ENCODE data around the gene SIX3.

SIX3 gene

DNA sequence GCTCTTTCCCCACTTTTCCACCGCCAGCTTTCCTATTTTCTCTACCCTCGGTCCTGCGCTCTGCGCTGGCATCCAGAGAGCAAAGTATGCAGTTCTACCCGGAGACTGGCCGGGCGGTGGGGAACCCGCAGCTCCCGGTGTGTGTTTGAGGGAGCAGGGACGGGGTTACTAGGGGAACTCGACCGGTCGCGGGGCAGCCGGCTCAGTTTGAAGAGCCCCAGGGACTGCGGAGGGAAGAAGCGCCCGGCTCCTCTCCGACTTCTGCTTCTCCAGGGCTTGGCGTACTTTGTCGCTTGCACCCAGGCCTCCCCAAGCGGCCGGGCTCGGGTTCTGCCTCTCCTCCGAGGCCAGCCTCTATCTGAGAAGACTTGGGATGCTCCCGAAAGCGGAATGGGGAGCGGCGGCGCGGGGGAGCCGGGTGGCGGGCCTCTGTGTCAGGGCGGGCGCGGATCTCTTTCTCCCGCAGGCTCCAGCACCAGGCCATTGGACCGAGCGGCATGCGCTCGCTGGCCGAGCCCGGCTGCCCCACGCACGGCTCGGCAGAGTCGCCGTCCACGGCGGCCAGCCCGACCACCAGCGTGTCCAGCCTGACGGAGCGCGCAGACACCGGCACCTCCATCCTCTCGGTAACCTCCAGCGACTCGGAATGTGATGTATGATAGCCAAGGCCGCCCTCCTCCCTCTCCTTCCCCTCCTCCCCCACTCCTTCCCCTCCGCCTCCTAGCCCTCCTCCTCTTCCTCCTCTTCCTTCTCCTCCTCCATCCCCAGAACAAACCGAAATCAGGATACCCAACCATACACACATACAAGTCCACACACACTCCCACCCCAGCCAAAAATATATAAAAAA, 2.8 kb downstream of the SIX3 start:
- DNase-seq, result no peak

DNA sequence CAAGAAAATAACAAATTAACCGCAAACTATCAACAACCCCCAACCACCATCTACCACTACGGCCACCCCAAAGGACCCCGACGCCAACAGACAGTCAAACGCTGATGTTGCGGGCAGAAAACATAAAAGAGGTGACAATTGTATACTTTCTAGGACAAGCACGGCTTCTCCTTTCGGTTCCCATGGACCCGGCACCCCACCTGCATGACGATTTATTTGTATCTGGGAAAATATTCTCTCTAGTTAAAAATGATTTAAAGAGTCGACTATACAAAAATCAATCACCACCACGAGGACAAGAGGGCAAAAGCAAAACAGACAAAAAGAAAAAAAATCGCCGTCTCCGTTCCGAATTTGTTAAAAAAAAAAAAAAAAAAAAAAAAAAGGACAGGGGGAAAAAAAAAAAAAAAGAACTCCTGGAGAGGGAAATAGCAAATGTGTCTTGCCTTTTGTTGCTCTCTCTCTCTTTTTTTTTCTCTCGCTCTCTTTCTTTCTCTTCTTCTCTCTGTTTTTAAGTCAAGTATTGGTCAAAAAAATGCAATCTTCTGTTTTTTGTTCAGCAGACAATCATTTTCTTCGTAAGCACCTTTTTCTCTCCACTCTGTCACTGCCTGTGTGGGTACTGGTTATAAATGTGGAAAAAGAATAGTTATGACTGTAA, 3.6 kb downstream of the SIX3 start:
- DNase-seq, result no peak

DNA sequence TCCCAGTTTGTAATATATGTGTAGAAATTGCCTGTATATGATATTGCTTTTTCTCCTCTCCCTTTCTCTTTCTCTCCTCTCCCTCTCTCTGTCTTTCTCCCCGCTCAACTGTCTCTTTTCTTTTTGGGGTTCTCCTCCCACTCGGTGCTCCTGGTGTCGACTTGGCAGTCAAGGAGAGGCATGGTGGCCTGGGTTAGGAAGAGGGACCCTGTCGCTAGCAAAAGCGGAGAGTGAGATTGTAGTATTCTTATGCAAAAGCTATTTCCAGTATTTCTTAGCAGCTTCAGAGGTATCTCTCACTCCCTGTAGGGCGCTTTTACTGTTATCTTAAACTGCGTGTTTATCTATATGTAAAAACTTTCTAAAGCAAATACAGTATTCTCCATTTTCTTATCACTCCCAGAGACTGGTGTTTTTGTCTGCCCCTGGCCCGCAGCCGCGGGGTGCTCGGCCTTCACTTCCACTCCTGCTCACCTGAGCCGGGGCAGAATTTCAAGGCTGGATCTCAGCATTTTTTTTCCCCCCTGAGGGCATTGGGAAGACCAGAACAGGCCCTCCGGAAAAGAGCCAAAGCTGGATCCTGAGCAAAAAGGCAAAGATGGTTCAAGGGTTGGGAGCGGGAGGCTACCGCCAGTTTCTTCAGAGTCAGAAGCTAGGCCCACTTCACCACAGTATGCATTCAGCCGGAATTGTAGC, 4.3 kb downstream of the SIX3 start:
- no peak for DNase-seq

DNA sequence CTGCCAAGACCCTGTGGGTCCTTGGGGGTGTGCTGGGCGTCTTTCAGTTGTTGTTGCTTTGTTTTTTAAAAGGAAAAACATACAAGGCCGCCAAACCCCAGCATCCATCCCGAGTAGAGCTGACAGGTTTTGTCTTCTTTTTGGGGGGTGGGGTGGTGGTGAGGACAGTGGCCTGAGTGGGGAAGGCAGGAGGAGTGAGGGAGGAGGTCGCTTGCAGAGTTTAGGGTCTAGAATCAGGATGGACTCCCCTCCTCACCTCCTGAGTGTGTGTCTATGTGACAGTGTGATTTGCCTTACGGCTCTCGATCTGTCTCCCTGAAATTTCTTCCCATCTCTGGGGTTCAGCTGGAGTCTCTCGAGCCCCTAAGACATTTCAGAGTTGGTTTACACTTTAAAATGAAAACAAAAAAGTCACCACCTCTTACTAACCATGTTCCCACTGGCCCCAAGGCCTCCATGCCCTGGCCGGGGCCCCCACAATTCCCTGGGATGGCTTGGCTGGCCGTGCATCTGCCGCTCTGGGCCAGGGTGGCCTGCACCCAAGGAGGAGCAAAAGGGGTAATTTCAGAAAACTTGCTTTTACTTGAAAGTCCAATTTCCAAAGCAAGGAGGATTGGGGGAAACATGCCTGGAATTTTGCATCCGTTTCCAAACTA, 5.0 kb downstream of the SIX3 start:
- no peak for DNase-seq

DNA sequence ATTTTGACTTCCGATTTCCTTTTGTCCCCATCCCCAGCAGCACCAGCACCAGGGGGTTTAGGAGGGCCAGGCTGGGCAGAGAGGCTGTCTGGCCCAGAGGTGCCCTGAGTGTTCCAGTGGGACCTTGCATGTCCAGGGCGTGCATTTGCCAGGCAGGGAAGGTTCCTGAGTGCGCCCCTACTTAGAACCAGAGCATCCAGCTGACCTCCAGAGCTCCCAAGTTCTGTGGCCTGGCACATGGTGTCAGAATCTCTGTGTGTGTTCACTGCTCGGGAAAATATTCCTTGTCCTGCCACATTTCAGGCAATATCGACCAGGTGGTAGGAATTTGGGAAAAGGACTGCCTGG, 5.5 kb downstream of the SIX3 start:
- no peak for DNase-seq

DNA sequence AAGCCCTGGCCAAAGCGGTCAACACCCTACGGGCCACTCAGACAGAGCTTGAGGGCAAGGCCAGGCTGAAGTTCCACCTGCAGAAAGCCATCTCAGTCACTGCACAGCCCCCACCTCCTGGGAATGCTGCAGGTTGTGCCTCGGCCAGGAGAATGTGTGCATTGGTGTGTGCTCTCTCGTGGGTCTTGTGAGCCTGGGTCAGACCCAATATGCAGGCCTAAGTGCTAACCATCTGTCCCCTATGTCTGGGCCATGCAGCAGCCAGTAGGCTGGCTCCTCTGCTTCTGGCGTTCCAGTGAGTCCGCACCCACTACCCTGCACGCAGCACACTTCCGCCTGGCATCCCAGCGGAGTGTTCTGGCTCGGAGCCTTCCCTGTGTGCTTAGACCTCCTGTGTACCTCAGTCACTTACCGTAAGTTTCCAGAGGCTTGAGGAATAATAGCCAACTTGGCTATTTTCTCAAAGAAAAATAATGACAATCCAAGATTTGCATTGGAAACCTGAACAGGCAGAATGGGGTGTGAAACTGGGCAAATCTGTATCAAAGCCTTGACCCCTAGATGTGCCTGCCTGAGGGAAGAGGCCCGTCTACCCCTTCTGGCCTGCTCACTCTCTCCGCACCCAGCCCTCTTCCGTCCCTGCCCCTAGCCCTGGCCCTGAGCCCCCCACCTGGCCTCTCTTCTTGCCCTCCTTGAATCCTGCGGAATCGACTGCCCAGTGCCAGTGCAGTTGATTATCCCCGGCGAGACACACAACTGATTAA, 7.2 kb downstream of the SIX3 start:
- no peak for DNase-seq

DNA sequence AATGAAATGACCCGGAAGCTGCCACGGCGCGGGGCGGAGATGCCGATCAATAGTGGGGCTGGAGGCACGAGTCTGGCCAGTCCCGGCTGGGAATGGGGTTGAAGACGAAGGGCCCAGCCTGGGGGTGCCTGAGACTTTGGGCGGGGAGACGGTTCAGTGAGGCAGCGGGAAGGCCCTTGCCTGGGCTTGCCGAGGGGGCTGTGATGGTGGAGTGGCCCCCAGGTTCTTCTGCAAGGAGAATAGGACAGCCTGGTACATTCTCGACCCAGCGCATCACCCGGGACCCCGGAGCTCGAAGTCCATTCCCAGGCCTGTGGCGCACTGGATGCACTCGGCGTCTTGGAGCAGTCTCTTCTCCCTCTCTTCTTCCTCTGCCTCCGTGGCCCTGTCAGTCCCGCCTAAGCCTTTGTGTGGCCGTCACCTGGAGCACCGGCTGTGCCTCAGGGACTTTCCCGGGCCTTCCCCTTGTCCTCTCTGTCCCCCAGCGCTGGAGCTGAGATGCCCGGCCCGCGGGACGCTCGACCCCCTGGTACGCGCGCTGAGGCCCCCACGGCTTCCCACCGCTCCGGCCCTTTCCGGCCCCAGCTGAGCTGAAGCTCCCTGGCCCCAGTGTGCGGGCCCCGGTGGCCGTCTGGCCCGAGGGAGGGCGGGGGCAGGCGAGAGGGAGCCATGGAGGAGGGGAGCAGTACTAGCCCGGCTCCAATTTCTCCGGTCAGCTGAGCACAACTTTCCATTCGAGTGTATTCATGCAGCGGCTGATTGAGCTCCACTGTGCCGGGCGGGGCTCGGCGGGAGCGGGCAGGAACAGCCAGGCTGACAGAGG, 8.0 kb downstream of the SIX3 start:
- DNase-seq, result no peak

DNA sequence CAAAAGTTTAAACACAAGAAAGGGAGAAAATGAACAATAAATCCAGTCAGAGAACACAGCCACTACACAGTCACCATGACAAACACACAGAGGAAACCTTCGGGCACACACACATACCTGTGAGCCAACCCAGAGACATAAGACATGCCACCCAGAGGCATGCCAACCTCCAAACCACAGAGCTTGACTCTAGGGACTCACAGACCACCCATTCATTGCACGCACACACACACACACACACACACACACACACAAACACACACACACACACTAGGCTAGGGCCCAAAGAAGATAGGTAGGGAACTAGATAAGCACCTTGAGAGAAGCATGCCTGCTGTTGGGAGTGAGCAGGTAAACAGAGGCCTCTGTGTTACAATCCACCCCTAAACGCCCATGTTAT, 9.1 kb downstream of the SIX3 start:
- no peak for DNase-seq

DNA sequence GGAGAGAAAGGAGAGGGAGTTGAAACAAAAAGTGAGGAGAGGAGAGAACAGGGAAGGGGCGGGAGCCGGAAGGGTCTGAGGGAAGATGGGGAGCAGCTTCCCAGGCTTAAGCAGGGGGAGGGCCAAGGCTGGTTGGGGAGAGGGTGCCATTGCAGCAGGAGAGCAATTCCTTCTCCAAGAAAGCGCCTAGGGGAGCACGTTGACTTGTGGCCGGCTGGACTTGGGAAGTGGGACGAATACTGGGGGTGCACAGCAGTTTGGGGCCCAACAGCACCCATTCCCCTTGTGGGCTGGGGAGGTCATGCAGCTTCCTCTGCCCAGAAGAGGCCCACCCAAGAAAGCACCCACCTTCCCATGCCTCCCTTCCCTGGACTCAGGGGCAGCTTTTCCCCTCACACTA, 9.6 kb downstream of the SIX3 start:
- DNase-seq, result no peak

DNA sequence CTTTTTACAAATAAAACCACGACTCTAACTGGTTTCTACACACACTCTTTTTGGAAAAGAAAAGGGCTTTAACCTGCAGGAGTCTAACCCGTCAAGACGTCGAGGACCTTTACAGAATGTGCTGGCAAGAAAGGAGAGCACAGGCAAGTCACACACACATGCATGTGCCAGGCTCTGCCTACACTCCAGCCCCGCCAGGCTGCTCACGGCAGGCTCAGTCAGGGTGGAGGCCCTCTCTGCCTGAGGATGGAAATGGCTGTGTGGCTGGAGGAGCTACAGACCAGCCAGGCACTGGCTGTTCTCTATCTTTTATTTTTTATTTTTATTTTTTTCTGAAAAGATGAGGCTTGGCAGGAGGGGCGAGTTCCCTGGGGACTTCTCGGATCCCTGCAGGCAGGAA, 10.2 kb downstream of the SIX3 start:
- DNase-seq, result no peak

DNA sequence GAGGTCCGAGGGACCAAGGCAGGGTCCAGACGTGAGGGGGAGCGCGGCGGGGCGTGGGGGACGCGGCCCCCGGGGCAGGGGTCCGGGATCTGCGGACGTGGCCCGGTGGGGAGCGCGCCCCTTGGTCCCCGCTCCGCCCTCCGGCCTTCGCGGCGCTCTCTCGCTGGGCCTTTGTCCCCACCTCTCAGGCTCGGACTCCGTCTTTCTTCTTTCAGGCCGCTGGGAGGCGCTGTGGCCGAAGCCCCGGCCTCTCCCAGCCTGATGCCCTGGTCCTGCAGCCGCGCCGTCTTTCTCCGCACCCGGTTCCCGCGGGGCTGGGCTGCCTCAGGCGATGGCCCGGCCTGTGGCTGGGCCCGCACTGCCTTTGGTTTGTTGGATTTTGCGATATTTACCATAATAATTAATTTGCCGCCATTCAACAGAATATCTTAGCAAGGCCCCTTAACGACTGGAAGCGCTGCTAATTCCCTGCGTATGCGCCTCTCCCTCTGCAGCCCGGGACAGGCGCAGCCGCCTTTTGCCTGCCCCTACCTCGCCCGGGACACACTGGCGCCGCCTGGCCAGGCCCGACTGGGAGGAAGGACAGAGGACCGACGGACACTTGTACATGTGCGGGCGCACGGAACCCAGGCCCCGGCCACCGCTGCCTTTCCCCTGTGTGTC, 10.8 kb downstream of the SIX3 start:
- DNase-seq, result peak; percentile 89

DNA sequence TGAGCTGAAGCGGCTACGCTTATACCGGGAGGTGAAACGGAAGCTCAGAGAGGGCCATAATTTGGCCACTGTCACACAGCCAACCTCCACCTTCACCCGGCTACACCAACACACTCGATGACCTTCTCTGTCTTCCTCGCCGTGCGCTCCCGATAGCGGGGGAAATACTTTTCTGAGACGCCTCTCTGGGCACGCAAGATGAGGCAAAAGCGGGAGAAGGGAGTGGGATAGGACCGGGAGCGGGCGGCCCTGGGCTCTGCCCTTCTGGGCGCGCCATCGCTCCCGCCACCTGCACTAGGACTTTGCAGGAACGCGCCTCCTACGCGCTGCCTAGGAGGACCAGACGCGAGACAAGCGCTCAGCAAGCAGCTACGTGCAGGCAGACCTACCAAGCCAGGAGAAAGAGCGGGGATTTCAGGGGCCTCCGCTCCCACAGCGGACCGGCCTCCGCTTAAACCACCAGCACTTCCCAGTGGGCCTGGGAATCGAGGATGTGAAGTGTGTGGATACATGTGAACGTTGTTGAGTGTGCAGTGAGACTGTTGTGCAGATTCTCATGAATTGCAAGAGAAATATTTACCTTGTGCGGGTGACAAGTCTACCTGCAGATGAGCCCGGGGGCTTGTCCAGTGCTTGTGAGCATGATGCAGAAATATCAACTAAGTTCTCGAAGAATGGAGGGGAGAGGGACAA, 11.4 kb downstream of the SIX3 start:
- DNase-seq, result no peak

DNA sequence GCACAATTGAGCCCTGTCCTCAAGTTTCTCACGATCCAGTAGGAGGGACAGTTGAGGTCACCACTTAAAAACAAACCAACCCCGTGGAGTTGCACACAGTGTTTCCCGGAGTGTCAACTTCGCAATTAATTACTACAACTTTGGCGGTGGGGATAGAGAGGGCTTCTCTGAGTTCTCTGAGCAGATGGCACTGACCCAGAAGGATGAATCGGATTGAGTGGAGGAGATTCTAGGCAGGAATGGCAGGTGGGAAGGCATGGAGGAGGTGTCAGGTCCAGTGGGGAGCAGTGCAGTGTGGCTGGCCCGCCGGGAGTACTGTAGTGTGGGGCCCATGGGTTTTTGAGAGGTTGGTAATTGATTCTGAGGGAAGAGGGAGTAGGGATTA, 12.0 kb downstream of the SIX3 start:
- DNase-seq, result no peak

DNA sequence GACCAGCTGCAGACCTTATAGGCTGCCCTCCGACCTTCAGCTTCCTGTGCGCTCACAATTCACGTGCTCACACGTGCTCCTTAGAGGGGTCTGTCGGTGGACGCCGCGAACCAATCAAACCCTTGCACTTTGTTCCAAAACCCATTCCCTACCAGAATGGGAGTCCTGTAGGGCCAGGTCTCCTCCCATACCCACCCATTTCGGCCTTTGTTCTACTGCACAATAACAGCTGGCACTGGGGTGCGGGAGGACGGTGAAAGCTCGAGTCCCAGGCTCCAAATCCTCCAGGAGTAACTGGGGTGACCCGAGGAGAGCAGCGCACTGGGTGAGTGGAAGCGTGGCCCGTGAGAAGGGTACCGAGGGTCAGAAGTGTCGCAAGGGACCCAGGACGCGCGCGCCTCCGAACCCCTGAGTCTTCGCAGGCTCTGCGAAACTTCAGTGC, 13.0 kb downstream of the SIX3 start:
- DNase-seq, result no peak

DNA sequence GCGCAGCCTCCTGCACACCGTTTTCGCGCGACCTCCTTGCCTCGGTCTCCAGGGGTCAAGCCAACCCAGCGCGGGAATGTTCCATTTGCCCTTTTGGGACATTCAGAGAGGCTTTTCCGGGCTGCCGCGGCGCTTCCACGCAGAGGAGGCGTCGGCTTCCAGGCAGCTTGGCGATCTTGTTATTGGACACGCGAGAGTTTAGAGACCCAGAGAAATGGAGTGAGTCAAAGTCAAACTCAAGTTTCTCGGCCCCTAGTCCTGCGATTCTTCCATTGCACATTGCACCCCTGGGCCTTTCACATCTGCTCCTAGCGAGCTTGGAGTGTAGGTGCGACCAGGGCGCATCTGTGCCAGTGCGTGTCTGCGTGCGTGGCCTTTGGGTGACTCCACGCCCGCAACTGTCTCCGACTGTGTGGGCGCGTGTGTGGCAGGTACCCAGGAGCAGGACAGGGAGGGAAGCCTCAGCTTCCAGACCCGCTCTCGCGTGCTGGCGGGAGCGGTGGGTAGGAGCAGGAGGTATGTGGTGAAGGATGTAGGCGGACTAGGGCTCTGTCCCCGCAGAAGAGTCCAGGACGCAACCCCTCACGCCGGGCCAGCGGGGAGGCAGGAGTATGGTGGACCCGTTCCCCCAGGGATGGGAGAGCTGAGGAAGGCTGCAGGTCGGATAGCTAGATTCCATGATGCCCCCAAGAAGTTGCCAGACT, 13.5 kb downstream of the SIX3 start:
- DNase-seq, result no peak

DNA sequence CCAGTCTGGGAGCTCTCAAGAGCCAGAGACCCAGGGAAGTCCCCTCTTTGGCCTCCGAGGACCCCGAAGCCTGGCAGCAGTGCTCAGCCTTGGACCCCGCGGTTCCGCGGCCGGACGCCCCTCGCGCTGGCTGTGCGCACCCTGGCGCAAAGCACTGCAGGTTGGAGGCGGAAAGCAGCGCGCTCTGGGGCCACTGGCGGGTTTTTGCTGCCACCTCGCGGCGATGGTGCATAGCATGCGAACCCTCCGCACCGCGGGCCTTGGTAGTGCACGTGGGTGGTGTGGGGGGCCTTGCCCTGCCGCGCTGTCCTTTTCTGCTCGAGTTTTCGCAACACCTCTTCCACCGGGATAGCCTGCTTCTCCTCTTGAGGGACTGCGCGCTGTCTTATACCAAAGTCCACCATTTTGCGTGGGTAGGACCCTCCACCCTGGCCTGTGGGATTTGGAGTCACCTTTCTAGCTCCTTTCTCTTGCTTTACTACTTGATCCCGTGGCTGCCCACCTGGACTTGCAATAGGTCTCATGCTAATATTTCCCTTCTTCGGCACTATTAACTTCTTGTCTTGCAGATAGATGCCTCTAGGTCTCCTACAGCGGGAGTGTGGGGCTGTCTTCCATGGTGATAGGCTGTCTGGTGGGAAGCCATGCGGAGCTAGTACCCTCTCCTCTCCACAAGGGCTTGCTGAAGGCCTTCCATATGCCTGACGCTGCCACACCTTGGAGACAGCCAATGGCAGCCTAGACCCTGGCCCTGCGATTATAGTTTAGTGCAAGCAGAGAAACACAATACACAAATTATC, 14.3 kb downstream of the SIX3 start:
- peak; percentile 95 for DNase-seq

DNA sequence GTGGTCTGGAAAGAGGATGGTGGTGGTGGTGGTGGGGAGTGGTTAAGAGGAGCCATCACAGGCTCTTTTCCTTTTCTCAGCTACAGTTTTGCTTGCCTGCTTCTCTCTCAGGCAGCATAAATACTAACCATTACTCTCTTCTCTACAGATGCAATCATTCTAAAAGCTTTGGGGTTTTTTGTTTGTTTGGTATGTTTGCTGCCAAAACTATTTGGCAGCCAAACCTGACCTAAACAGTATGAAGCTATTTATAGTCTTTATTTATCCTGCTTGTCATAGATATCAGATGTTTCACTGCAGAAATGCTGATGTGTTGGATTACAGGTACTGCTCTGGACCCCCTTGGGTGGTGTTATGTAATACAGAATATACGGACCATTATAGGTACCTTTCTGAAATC, 15.3 kb downstream of the SIX3 start:
- DNase-seq, result no peak

DNA sequence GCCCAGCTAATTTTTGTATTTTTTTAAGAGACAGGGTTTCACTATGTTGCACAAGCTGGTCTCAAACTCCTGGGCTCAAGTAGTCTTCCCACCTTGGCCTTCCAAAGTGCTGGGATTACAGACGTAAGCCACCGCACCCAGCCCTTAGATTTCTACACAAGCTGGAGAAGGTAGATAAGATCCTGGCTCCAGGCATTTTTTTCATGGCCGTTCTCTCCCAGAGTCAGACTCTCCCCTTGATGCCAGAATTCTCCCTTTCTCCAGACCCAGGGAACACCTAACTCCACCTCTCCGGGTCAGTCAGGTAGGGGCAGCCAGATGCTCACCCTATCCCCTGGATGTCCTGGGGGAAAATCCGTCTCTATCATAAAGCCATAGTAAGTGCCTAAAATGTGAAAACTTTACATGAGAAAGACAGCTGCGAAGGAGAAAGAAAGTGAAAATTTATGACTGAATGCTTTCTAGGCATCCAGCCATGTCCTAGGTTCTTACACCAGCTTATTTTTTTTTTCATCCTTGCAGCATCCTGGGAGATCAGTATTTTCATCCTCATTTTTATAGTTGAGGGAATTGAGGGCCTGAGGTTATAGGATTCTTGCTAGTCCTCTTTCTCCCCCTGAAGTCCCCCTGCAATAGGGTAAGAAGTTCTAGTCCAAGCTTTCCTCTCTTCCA, 16.3 kb downstream of the SIX3 start:
- DNase-seq, result no peak

DNA sequence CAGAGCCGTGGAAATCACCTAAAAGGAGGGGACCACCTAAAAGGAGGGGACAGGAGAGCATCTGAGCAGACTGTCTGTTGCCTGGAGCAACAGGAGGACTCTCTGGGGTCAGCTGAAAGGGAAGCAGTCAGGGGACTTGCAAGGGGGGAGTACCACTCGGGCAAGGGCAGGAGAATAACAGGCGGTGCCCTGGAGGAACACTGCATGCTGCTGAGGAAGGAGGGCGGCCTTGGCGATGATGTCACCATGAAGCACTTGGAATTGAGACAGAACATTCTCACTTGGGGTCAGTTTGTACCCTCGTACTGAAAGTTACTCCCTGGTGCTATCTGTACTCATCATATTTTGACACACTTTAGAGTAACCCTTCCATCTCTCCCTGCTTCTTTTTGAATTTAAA, 18.4 kb downstream of the SIX3 start:
- DNase-seq, result no peak
